C4-2B (cell line): ENCODE data around the gene EIF2B5.

Experiments
- H3K27ac ChIP-seq: fragments of 450-650 bp; 2 replicates; pipeline ENCODE4 v1.5.1; 2017
- ZFX ChIP-seq: fragments of 450-650 bp; IDR thresholded peaks from 2 replicates; pipeline ENCODE4 v1.6.1; 2017
- TF ChIP-seq, protein P1 (sequence below): fragments of 450-650 bp; conservative IDR thresholded peaks from 2 replicates; pipeline ENCODE4 v1.5.1; 2017; ENCODE audit warnings: mild to moderate bottlenecking

EIF2B5 gene

DNA sequence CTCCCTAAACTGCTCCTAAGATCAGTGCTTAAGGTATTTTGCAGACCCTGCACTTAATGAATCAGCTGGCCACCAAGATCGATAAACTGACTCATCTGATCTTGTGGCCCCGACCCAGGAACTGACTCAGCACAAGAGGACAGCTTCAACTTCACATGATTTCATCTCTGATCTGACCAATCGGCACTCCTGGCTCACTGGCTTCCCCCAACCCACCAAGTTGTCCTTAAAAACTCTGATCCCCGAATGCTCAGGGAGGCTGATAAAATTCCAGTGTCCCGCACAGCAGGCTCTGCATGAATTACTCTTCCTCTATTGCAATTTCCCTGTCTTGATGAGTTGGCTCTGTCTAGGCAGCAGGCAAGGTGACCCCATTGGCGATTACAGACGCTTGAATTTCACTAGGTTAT, 24.8 kb upstream of the EIF2B5 start:
- TF ChIP-seq, protein P1, sequence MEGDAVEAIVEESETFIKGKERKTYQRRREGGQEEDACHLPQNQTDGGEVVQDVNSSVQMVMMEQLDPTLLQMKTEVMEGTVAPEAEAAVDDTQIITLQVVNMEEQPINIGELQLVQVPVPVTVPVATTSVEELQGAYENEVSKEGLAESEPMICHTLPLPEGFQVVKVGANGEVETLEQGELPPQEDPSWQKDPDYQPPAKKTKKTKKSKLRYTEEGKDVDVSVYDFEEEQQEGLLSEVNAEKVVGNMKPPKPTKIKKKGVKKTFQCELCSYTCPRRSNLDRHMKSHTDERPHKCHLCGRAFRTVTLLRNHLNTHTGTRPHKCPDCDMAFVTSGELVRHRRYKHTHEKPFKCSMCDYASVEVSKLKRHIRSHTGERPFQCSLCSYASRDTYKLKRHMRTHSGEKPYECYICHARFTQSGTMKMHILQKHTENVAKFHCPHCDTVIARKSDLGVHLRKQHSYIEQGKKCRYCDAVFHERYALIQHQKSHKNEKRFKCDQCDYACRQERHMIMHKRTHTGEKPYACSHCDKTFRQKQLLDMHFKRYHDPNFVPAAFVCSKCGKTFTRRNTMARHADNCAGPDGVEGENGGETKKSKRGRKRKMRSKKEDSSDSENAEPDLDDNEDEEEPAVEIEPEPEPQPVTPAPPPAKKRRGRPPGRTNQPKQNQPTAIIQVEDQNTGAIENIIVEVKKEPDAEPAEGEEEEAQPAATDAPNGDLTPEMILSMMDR: no peak
- no peak for TF ChIP-seq ZFX
- H3K27ac ChIP-seq: no peak overlapping the region

DNA sequence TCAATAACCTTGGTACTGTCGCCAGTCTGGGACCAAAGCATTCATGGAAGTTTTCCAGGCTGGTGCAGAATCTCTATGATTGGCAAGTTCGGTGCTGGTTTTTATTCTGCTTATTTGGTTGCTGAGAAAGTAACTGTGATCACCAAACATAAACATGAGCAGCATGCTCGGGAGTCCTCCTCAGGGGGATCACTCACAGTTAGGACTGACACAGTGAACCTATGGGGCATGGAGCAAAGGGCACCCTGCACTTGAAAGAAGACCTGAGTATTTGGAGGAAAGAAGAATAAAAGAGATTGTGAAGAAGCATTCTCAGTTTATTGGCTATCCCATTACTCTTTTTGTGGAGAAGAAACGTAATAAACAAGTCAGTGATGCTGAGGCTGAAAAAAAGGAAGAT, 19.1 kb upstream of the EIF2B5 start:
- TF ChIP-seq, protein P1: no peak
- H3K27ac ChIP-seq: no peak overlapping the region

DNA sequence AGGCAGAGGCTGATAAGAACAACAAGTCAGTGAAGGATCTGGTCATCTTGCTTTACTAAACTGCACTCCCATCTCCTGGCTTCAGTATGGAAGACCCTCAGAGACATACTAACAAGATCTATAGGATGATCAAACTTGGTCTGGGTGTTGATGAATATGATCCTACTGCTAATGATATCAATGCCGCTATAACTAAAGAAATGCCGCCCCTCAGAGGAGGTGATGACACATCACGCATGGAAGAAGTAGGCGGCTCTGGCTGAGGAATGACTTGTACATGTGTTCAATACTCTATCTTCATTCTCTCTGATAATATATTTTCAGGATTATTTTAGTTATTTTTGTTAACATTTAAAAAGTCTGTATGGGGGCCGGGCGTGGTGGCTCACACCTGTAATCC, 17.5 kb upstream of the EIF2B5 start:
- no peak overlapping the region for H3K27ac ChIP-seq
- TF ChIP-seq ZFX: no peak
- TF ChIP-seq, protein P1: no peak

DNA sequence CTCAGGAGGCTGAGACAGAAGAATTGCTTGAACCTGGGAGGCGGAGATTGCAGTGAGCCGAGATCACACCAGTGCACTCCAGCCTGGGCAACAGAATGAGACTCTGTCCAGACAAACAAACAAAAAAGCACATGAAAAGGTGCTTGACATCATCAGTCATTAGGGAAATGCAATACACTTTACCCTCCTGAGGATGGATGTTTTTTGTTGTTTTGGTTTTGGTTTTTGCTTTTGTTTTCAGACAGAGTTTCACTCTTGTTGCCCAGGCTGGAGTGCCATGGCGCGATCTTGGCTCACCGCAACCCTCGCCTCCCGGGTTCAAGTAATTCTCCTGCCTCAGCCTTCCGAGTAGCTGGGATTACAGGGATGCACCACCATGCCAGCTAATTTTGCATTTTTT, 14.1 kb upstream of the EIF2B5 start:
- H3K27ac ChIP-seq: peak overlapping the region; percentile 38

DNA sequence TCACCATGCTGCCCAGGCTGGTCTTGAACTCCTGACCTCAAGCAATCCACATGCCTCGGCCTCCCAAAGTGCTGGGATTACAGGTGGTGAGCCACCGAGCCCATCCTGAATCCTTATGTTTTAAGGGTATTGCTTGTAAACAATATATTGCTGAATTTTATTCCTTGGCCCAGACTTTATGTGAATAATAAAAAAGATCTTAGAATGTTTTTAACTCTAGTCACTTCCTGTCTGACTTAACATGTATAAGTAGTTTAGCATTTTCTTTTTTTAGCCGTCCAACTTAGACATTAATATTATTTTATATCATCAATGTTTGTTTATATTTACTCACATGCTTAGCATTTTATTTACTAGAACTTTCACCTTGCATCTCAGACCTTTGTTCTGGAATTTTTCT, 9.2 kb upstream of the EIF2B5 start:
- no peak overlapping the region for H3K27ac ChIP-seq
- no peak for TF ChIP-seq ZFX
- TF ChIP-seq, protein P1: no peak

DNA sequence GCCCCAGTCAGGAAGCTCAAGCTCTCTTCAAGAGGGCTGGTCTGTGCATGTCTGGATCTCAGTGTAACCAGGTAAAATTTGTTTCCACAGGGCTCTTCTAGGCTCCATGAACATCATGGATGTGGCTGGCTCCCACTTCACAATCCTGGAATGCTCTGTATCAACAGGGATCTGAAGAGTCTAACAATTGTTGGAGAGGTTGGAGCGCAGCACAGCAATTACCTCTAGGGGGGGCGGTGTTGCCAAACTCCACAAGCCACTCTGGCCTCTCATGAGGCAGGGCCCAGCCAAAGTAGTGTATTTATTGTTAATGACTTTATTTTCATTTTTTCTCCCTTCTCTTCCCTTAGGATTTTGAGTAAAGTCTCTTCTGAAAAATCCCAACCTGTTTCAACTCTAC, 6.1 kb upstream of the EIF2B5 start:
- H3K27ac ChIP-seq: no peak overlapping the region
- TF ChIP-seq ZFX: no peak
- TF ChIP-seq, protein P1: peak; percentile 61

DNA sequence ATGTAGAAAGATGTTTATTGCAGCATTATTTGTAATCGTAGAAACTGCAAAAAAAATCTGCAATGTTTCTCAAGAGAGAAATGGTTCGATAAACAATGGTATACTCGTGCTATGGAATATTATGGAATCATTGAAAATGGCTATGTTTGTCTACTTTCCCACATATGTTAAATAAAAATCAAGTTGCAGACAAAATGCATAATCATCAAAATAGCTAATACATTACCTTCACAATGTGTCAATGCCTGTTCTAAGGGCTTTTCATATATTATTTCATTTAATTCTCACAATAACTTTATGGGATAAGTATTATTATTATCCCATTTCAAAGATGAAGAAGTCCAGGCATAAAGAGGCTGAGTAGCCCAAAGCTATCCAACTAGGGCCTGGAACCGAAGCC, 2.2 kb upstream of the EIF2B5 start:
- no peak overlapping the region for H3K27ac ChIP-seq
- TF ChIP-seq, protein P1: no peak
- TF ChIP-seq ZFX: no peak

DNA sequence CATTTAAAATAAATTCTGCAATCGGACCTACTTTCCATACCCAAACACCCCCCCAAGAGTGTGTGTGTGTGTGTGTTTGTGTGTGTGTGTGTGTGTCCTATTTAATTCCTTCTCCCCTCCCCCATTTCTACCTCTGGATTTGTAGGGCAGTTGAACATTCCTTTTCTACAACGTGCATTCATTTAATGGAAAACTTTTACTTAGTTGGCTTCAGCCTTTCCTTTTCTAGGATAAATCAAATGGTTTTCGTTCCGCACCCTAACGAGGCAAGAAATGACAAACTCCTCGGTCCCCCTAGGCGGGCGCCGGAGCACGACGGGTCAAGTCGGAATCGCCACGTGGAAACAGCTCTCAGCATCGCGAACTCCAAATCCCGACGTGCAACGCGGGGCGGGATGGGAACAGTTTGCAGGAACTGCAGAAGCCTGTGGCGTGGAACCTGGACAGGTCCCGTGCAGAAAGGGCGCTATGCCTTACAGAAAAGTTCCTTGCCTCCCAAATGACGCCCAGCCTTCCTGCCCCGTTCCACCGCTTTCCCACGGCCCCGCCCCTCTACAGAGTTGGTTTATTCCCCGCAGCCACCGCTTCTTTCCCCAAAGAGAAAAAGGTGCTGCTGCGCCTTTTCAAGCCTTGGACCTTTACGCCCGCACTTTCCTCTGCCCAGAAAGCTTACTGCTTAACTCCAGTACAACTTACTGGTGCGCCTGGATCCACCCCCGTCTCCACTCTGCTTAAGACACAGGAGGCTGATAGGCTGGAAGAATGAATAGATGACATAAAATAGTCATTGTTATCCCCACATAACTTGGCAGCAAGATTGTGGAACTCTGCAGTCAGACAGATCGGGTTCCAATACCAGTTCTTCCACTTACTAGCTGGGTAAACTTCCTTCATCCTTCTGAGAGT, 1.1 kb upstream of the EIF2B5 start:
- TF ChIP-seq, protein P1: no peak; the same call in 1 of the 2 replicates
- TF ChIP-seq ZFX: no peak
- peak overlapping the region; percentile 99 for H3K27ac ChIP-seq
